ENCODE measurements around the gene RANBP9. TPM values are rescaled to one million over a fixed set of nuclear protein-coding genes. Genes with fewer than 3 reads are reported as not detected.

RANBP9 gene
- total RNA-seq: 10 to 100 TPM; 32.5 to 33.9 TPM
- long read RNA-seq, transcript RANBP9-201 (14 exons, 3,113 nt): major isoform, 19 of 24 reads
- long read RNA-seq, partial matches to known transcripts: 3 of 24 reads
- long read RNA-seq, other reads (novel, unspliced or antisense): 2 of 24 reads

GRCh38 chr6:13711733-13712598 lies at the start of gene RANBP9:
RANBP9 (minus strand) TSS chr6:13711835; CDS start chr6:13711505, 330 bp downstream.
- peak; percentile 85 for ATAC-seq
- intact Hi-C loops (cut with DNase I, micrococcal nuclease): no loop called here

DNA sequence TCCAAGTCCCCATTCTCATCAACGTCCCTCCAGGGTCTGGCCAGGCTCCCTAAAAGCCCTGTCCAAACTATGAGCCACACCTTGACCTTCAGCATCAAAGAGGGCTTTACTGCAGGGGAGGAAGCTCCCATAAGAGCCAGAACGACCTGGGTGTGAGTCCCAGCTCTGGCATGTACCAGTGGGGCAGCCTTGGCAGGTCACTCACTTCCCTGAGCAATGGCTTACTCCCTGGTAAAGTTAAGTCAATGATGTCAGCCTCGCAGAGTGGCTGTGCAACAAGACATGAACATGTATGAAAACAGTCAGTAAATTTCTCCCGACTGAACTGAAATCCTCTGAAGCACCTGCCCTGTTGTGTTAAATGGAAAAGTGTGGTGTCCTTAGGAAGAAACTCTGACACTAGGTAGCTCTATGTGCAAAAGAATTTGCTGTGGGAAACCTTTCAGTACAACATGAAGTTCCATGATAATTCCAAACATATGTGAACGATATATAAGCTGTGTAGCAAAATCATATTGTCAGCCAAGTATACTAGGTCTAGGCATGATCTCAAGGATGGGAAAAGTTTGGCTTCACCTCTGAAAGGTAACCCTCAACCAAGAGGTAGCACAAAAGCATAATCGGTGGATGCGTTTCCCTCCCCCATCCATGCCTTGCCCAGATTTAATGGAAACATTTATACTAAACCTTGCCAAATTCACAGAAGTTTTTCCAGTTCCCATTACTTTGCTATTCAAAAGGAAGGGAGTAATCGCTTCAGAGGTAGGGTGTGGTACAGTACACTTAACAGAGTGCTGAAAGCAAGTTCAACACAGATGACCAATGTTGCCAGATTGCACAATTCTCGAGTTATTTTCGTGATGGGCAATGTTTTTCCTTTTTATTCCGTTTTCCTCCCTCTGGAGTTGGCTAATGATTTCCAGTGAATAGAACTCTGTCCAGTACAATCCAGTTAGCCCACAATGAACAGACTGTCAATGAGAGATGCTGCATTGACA lies 49.0 kb upstream of the RANBP9 start:
- no peak for ATAC-seq
- DNase-seq: no peak
- intact Hi-C loops (cut with DNase I, micrococcal nuclease): loop anchor here in 1 of 2 donors (10.0 kb wide), 1 partner anchor 146 kb away; the partner anchor contains the start of gene NOL7

More at GRCh38 chr6:13711733-13712598, at the start of gene RANBP9:
- peak; percentile 88 to 89 for DNase-seq

DNA sequence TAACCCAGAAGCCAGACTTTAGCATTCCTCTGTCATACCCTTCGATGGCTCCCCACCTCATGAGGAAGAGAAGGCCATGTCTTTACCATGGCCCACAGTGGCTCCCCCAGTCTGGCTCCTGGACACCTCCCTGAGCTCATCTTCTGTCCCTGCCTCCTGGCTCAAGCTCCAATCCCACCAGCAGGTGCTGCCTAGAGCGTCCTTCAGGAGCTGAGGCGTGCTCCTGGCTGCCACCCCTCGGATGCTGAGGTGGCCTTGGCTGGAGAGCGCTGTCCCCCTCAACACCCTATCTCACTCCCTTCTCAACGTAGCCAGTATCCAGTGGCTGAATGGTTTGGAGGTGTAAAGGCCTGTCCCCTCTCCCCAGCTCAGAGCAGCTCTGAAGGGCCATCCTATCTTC lies 47.4 kb upstream of the RANBP9 start:
- intact Hi-C loops (cut with DNase I, micrococcal nuclease): no loop called here
- no peak for DNase-seq
- no peak for ATAC-seq

DNA sequence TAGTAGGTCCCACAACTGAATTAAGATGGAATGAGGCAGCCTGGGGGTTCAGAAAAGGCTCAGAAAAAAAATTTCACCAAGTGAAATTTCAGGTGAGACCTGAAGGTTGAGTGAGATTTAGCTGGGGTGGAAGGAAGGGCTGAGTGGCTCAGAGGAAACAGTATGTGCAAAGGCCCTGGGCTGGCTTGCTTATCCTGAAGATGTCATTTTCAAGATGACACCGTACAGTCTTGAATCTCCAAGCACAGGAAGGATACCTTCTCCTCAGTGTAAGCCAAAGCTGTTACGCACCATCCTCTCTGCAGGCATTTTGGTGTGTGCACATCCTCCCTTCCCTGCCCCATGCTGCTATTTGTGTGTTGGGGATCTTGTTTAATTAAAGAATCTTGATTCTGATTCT lies 43.0 kb upstream of the RANBP9 start:
- no peak for DNase-seq
- intact Hi-C loops (cut with DNase I, micrococcal nuclease): no loop called here
- ATAC-seq: no peak

DNA sequence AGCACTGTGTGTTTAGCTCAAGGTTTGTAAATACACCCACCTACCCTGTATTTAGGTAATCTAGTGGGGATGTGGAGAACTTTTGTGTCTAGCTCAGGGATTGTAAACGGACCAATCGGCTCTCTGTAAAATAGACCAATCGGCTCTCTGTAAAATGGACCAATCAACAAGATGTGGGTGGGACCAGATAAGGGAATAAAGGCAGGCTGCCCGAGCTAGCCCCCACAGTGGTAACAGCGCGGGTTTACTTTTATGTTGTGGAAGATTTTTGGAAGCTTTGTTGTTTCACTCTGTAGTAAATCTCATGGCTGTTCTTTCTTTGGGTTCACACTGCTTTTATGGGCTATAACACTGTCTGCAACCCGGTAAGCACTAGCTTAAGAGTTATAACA lies 32.1 kb upstream of the RANBP9 start:
- intact Hi-C loops (cut with DNase I, micrococcal nuclease): no loop called here
- DNase-seq (no peak), ATAC-seq (no peak)

DNA sequence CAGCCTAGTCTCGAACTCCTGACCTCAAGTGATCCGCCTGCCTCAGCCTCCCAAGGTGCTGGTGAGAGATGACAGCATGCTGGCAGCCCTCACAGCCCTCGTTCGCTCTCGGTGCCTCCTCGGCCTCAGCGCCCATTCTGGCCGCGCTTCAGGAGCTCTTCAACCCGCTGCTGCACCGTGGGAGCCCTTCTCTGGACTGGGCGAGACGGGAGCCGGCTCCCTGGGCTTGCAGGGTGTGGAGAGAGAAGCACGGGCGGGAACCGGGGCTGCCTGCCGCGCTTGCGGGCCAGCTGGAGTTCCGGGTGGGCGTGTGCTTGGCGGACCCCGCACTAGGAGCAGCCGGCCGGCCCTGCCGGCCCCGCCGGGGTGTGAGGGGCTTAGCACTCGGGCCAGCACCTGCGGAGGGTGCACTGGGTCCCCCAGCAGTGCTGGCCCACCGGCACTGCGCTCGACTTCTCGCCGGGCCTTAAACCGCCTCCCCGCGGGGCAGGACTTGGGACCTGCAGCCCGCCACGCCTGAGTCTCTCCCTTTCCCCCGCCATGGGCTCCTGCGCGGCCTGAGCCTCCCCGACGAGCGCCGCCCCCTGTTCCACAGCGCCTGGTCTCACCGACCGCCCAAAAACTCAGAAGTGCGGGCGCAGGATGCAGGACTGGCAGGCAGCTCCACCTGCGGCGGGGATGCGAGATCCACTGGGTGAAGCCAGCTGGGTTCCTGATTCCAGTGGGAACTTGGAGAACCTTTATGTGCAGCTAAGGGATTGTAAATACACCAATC lies 31.5 kb upstream of the RANBP9 start:
- no peak for DNase-seq
- no peak for ATAC-seq
- intact Hi-C loops (cut with DNase I, micrococcal nuclease): no loop called here

DNA sequence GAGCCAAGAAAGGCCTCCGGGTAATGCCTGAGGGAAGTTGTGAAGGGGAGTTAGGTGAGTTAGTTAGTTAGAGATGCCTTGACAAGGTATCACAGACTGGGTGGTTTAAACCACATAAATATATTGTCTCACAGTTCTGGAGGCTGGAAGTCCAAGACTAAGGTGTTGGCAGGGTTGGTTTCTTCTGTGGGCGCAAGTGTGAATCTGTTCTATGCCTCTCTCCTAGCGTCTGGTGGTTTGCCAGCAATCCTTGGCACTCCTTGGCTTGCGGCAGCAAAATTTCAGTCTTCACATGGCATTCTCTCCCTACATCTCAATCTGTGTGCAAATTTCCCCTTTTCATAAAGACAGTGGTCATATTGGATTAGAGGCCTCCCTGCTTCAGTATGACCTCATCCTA lies 29.7 kb upstream of the RANBP9 start:
- intact Hi-C loops (cut with DNase I, micrococcal nuclease): no loop called here
- no peak for ATAC-seq
- no peak for DNase-seq

DNA sequence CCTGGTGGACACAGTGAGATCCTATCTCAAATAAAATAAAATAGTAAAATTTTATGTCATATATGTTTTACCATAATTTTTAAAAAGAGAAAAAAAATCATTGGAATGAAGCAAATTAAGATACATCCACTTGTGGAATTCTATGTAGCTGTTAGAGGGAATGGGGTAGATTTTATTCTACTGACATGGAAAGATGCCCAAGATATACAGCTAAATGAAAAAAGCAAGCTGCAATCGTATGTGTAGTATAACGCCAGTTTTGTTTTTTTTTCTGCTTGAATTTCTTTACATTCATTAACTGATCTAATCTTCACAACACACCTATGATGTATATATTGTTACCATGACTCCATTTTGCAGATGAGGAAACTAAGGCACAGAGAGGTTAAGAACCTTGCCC lies 23.4 kb upstream of the RANBP9 start:
- no peak for DNase-seq
- ATAC-seq: no peak
- intact Hi-C loops (cut with DNase I, micrococcal nuclease): no loop called here

DNA sequence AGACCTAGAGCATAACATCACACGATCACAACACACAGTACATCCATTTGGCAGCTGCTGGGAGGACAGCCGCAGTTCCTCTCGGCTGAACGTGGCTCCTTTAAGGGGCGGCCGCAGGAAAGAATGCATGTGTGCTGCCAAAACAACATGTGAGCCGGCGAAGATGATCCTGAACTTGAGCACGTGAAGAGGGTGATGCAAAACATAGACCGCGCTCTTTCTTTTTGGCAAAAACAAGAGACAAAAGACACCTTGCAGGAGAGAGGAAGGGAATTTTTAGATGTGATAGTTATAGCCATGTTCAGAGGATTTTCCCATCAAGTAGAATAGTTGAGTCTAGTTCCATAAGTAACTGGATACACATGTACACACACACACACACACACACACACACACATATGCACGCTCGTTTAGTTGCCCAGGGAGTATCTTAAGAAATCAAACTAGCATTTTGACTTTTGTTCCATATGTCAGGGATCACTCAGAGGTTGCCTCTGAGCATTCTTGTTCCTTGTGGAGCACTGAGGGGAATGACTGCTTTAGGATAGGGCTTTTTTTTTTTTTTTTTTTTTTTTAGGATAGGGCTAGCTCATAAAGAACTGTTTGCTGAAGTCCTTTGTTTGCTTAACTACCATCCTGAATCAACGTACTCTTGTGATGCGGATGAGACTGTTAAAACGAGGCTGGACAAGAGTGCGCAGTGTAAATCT lies 21.7 kb upstream of the RANBP9 start:
- intact Hi-C loops (cut with DNase I, micrococcal nuclease): no loop called here
- ATAC-seq (peak; percentile 50), DNase-seq (peak; percentile 32 to 78)

DNA sequence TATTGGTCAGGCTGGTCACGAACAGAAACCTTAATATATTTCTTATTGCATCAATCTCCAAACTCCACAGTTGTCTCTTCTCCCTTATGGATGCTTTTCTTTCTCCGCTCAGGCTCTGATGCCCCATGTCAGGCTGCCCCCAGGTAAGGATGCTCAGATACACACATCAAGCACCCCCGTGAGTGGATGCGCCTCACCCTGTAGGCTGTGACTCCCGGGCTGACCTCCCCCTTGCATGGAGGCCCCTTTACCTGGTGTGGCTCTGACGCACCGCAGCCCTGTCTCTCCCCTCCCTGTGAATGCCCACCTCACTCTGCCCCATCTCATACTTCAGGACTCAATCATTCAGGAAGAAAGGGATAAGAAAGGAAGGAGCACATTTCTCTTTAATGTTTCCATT lies 19.1 kb upstream of the RANBP9 start:
- intact Hi-C loops (cut with DNase I, micrococcal nuclease): no loop called here
- DNase-seq: no peak
- no peak for ATAC-seq

- intact Hi-C loops (cut with DNase I, micrococcal nuclease): no loop called here
- ATAC-seq (no peak), DNase-seq (no peak)
These were observed 18.3 kb upstream of the RANBP9 start for GRCh38 chr6:13729891-13730290.

DNA sequence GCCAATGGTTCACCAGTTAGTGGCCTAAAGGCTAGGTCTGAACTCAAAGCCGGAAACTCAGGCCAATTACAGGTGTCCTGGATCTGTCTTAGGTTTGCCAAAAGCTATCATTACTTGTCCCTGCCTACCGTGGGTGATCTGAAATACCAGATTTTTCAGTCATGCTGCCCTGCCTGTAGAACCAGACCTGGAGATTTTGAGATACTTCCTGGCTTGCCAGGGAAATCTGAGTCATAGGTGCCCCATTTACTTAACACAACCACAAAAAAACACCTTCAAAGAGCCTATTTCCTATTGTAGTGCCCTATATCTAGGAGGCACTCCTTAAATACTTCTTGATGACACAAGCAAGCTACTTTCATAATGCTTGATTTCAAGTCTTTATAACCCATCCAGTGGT lies 13.9 kb upstream of the RANBP9 start:
- intact Hi-C loops (cut with DNase I, micrococcal nuclease): no loop called here
- DNase-seq: no peak
- ATAC-seq: peak; percentile 41

DNA sequence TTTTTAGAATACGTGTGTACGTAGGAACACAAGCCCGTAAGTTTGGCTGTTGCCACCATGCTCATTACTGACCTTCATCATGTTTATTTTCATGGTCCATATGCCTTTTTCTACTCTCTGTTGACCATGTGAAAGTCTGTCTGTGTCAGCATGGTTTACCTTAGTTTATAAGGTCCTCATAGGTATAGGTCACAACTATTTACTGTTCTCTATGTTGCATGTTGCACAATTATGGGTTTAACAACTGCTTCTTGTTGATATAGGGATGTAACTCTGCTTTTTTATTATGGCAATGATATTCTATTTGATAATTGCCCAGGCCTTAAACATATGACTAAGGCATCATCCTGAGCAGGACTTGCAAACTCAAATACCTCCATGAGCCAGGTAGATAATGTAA lies 13.4 kb upstream of the RANBP9 start:
- no peak for DNase-seq
- ATAC-seq: peak; percentile 93
- intact Hi-C loops (cut with DNase I, micrococcal nuclease): no loop called here

DNA sequence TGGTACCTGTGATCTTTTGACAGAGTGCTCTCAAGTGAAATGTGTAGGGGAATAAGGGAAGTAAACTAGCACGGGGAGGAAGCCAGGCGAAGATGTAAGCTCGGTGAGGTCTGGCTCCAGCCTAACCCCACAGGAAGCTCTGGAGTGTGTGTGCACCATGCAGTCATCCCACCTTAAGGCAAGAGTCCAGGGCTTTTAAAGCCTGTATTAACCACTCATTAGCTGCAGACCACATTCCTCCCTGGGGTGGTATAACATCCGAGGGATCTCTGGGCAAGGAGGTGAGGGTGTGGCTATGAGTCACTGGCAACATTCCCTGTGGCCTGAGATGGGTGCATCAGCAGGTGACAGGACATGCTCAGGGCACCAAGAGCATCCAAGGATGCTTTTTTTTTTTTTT lies 12.5 kb upstream of the RANBP9 start:
- DNase-seq (no peak), ATAC-seq (peak; percentile 62)
- intact Hi-C loops (cut with DNase I, micrococcal nuclease): no loop called here

GRCh38 chr6:13722880-13723279 lies 11.2 kb upstream of the RANBP9 start:
- ATAC-seq (no peak), DNase-seq (no peak)
- intact Hi-C loops (cut with DNase I, micrococcal nuclease): no loop called here

- DNase-seq (no peak), ATAC-seq (no peak)
- intact Hi-C loops (cut with DNase I, micrococcal nuclease): no loop called here
These were observed 6.5 kb upstream of the RANBP9 start for GRCh38 chr6:13718123-13718458.

GRCh38 chr6:13716955-13717295 lies 5.3 kb upstream of the RANBP9 start:
- no peak for DNase-seq
- intact Hi-C loops (cut with DNase I, micrococcal nuclease): no loop called here
- ATAC-seq: no peak

- ATAC-seq: no peak
- intact Hi-C loops (cut with DNase I, micrococcal nuclease): no loop called here
- no peak for DNase-seq
These were observed 4.8 kb upstream of the RANBP9 start for GRCh38 chr6:13716225-13716954.
